Astrocyte (in vitro differentiated cells and primary cell): ENCODE results near the gene ZNF597. TPM values are rescaled to one million over a fixed set of nuclear protein-coding genes. Genes with fewer than 3 reads are reported as not detected.

Experiments
- DNase-seq: peaks from one replicate; pipeline ENCODE4 v3.0.0-alpha.2; 2010; ENCODE audit warnings: low read depth
- FAIRE-seq: peaks from 2 replicates; lab custom pipeline; 2011; peaks lifted over from hg19 to GRCh38; lab: Jason Lieb, UNC
- H2AFZ ChIP-seq: 2 replicates; pipeline ENCODE4 v1.6.0; 2012; ENCODE audit warnings: low read depth, low read length, inconsistent platforms
- H3K27ac ChIP-seq: 2 replicates; pipeline ENCODE4 v1.5.1; 2011; ENCODE audit warnings: low read depth, low read length, inconsistent platforms
- H3K27me3 ChIP-seq: 2 replicates; pipeline ENCODE4 v1.6.0; 2011; ENCODE audit warnings: low read length, inconsistent platforms; ENCODE audit not compliant: insufficient read depth
- H3K36me3 ChIP-seq: 2 replicates; pipeline ENCODE4 v1.5.1; 2011; ENCODE audit warnings: low read length, inconsistent platforms; ENCODE audit not compliant: insufficient read depth
- H3K4me1 ChIP-seq: 2 replicates; pipeline ENCODE4 v1.5.1; 2011; ENCODE audit warnings: low read length, inconsistent platforms; ENCODE audit not compliant: insufficient read depth
- H3K4me2 ChIP-seq: 2 replicates; pipeline ENCODE4 v1.6.0; 2012; ENCODE audit warnings: low read length, inconsistent platforms
- H3K4me3 ChIP-seq: 2 replicates; pipeline ENCODE4 v1.5.1; 2011; ENCODE audit warnings: low read depth, mild to moderate bottlenecking, low read length, inconsistent platforms; ENCODE audit not compliant: insufficient read depth
- H3K79me2 ChIP-seq: 2 replicates; pipeline ENCODE4 v1.6.0; 2012; ENCODE audit warnings: mild to moderate bottlenecking, low read length, inconsistent platforms; ENCODE audit not compliant: insufficient read depth
- H3K9ac ChIP-seq: 2 replicates; pipeline ENCODE4 v1.6.0; 2012; ENCODE audit warnings: mild to moderate bottlenecking, low read length, inconsistent platforms
- H3K9me3 ChIP-seq: 2 replicates; pipeline ENCODE4 v1.5.1; 2012; ENCODE audit warnings: low read depth, mild to moderate bottlenecking, low read length, inconsistent platforms; ENCODE audit not compliant: insufficient read depth
- H4K20me1 ChIP-seq: 2 replicates; pipeline ENCODE4 v1.6.0; 2012; ENCODE audit warnings: low read length, inconsistent platforms; ENCODE audit not compliant: insufficient read depth
- H3K27ac Mint-ChIP-seq: one replicate; pipeline ENCODE4 v1.8.0; 2021; ENCODE audit warnings: mild to moderate bottlenecking, mixed read lengths; ENCODE audit not compliant: unreplicated experiment
- H3K27me3 Mint-ChIP-seq: one replicate; pipeline ENCODE4 v1.8.0; 2021; ENCODE audit warnings: low read depth, mixed read lengths; ENCODE audit not compliant: unreplicated experiment
- H3K36me3 Mint-ChIP-seq: one replicate; pipeline ENCODE4 v1.8.0; 2021; ENCODE audit warnings: low read depth, mixed read lengths; ENCODE audit not compliant: unreplicated experiment
- H3K4me1 Mint-ChIP-seq: one replicate; pipeline ENCODE4 v1.8.0; 2021; ENCODE audit warnings: low read depth, mixed read lengths; ENCODE audit not compliant: unreplicated experiment
- H3K4me3 Mint-ChIP-seq: one replicate; pipeline ENCODE4 v1.8.0; 2021; ENCODE audit warnings: mild to moderate bottlenecking, moderate library complexity, mixed read lengths; ENCODE audit not compliant: unreplicated experiment
- H3K9me3 Mint-ChIP-seq: one replicate; pipeline ENCODE4 v1.8.0; 2021; ENCODE audit warnings: mild to moderate bottlenecking, mixed read lengths; ENCODE audit not compliant: unreplicated experiment
- EZH2 ChIP-seq: IDR thresholded peaks from 2 replicates; pipeline ENCODE4 v1.6.1; 2012; ENCODE audit warnings: mild to moderate bottlenecking, low read length, inconsistent platforms; ENCODE audit not compliant: insufficient read depth
- total RNA-seq: library from RNA; stranded (reverse); gene quantifications from 2 replicates; pipeline ENCODE4 v1.2.1, GENCODE V29; 2021
- TF ChIP-seq, protein P1 (sequence below): IDR thresholded peaks from 2 replicates; pipeline ENCODE4 v1.5.1; 2011; ENCODE audit warnings: low read depth, mild to moderate bottlenecking, inconsistent platforms, low read length, moderate library complexity; ENCODE audit not compliant: insufficient read depth

The ZNF597 gene
- total RNA-seq, 1 donor from 2014 or later, result 4.7 TPM

GRCh38 chr16:3413730-3414379 lies 29.4 kb downstream of the ZNF597 start:
- Histone ChIP-seq H3K36me3 (peaks cover 1% of the 10 kb centered on the region), H3K9ac (no peak overlapping the region), H3K4me2 (no peak overlapping the region), H2AFZ (no peak overlapping the region), H3K4me3 (no peak overlapping the region), H3K4me1 (no peaks in the 10 kb centered on the region), H3K27me3 (no peaks in the 10 kb centered on the region), H3K79me2 (no peaks in the 10 kb centered on the region), H4K20me1 (no peaks in the 10 kb centered on the region), H3K9me3 (peaks cover 38% of the 10 kb centered on the region), H3K27ac (no peak overlapping the region)
- Mint-ChIP-seq H3K4me3 (no peak overlapping the region), H3K36me3 (peaks cover 27% of the 10 kb centered on the region), H3K4me1 (no peaks in the 10 kb centered on the region), H3K27me3 (no peaks in the 10 kb centered on the region), H3K27ac (no peak overlapping the region), H3K9me3 (peaks cover 52% of the 10 kb centered on the region)
- no peak for FAIRE-seq
- no peak for TF ChIP-seq EZH2
- TF ChIP-seq, protein P1, sequence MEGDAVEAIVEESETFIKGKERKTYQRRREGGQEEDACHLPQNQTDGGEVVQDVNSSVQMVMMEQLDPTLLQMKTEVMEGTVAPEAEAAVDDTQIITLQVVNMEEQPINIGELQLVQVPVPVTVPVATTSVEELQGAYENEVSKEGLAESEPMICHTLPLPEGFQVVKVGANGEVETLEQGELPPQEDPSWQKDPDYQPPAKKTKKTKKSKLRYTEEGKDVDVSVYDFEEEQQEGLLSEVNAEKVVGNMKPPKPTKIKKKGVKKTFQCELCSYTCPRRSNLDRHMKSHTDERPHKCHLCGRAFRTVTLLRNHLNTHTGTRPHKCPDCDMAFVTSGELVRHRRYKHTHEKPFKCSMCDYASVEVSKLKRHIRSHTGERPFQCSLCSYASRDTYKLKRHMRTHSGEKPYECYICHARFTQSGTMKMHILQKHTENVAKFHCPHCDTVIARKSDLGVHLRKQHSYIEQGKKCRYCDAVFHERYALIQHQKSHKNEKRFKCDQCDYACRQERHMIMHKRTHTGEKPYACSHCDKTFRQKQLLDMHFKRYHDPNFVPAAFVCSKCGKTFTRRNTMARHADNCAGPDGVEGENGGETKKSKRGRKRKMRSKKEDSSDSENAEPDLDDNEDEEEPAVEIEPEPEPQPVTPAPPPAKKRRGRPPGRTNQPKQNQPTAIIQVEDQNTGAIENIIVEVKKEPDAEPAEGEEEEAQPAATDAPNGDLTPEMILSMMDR, result no peak
- no peak for DNase-seq

DNA sequence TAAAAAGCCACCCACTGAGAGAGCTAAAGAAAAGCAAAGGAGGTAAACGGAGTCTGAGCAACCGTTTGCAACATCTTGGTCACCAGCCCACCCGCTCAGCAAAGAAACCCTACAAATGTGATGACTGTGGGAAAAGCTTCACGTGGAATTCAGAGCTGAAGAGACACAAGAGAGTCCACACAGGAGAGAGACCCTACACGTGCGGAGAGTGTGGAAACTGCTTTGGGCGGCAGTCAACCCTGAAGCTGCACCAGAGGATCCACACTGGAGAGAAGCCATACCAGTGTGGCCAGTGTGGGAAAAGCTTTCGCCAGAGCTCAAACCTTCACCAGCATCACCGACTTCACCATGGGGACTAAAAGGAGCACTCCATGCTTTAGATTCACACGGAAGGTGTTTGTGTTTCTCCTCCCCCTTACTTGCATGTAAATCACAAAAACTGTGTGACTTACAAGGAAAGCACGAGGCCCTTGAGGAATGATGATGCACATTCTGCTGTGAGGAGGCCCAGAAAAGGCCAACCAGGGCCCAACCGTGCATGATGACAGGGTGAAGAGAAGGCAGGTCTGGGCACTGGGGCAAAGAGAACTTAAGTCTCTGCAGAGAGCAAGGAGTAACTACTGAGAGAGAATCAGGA lies 34.6 kb downstream of the ZNF597 start:
- TF ChIP-seq, protein P1, result no peak
- no peak for TF ChIP-seq EZH2
- Mint-ChIP-seq H3K27ac (no peak overlapping the region), H3K4me1 (no peaks in the 10 kb centered on the region), H3K27me3 (no peaks in the 10 kb centered on the region), H3K9me3 (peaks cover 64% of the 10 kb centered on the region), H3K36me3 (peaks cover 70% of the 10 kb centered on the region), H3K4me3 (no peak overlapping the region)
- Histone ChIP-seq H3K79me2 (peaks cover 7% of the 10 kb centered on the region), H3K27me3 (no peaks in the 10 kb centered on the region), H3K36me3 (peaks cover 22% of the 10 kb centered on the region), H4K20me1 (no peaks in the 10 kb centered on the region), H3K9me3 (peaks cover 58% of the 10 kb centered on the region), H3K4me3 (no peak overlapping the region), H2AFZ (no peak overlapping the region), H3K4me1 (no peaks in the 10 kb centered on the region), H3K4me2 (no peak overlapping the region), H3K9ac (no peak overlapping the region), H3K27ac (no peak overlapping the region)
- FAIRE-seq (no peak), DNase-seq (no peak)
